Fibroblast of lung (primary cell): ENCODE data around the gene FCRLA. TPM values are rescaled to one million over a fixed set of nuclear protein-coding genes. Genes with fewer than 3 reads are reported as not detected.

ENCODE experiments used
- DNase-seq, 2 donors: peaks; one replicate each; pipeline versions ENCODE4 v3.0.0 to v3.0.0-alpha.2; 2010; ENCODE audit warnings: low read depth in 2 of 2
- H2AFZ ChIP-seq: 2 replicates; pipeline ENCODE4 v1.5.1; 2012; ENCODE audit warnings: low read length, control low read depth, inconsistent platforms
- H3K27ac ChIP-seq: 2 replicates; pipeline ENCODE4 v1.5.1; 2011; ENCODE audit warnings: low read length, control low read depth; ENCODE audit not compliant: insufficient read depth
- H3K27me3 ChIP-seq: 2 replicates; pipeline ENCODE4 v1.5.1; 2011; ENCODE audit warnings: mild to moderate bottlenecking, low read length; ENCODE audit not compliant: control insufficient read depth, insufficient read depth
- H3K36me3 ChIP-seq: 2 replicates; pipeline ENCODE4 v1.5.1; 2011; ENCODE audit warnings: low read length; ENCODE audit not compliant: control insufficient read depth, insufficient read depth
- H3K4me1 ChIP-seq: 2 replicates; pipeline ENCODE4 v1.5.1; 2011; ENCODE audit warnings: low read length; ENCODE audit not compliant: control insufficient read depth, insufficient read depth; ENCODE audit errors: extremely low read depth
- H3K4me2 ChIP-seq: 2 replicates; pipeline ENCODE4 v1.5.1; 2011; ENCODE audit warnings: low read length, control low read depth; ENCODE audit not compliant: insufficient read depth; ENCODE audit errors: extremely low read depth
- H3K4me3 ChIP-seq, 4 experiments: fragments of 200-600 bp in 1 of 4; sonication (generic) in 1 of 4; replicated peaks in 1 of 4; 2 replicates each; pipeline ENCODE4 v1.5.1; 2011 to 2016; ENCODE audit warnings: low read length in 4 of 4, low read depth in 3 of 4, mild to moderate bottlenecking in 3 of 4, control low read depth in 2 of 4, inconsistent platforms in 1 of 4, mixed read lengths in 1 of 4; ENCODE audit not compliant: insufficient read depth in 1 of 4; ENCODE audit errors: control extremely low read depth in 1 of 4
- H3K79me2 ChIP-seq: 2 replicates; pipeline ENCODE4 v1.5.1; 2012; ENCODE audit warnings: mild to moderate bottlenecking, low read length, inconsistent platforms; ENCODE audit not compliant: control insufficient read depth, insufficient read depth
- H3K9ac ChIP-seq: 2 replicates; pipeline ENCODE4 v1.5.1; 2011; ENCODE audit warnings: mild to moderate bottlenecking, low read length, control low read depth; ENCODE audit not compliant: insufficient read depth
- H3K9me3 ChIP-seq: 2 replicates; pipeline ENCODE4 v1.5.1; 2012; ENCODE audit warnings: low read depth, low read length; ENCODE audit not compliant: control insufficient read depth, insufficient read depth
- H4K20me1 ChIP-seq: 2 replicates; pipeline ENCODE4 v1.5.1; 2011; ENCODE audit warnings: low read length; ENCODE audit not compliant: control insufficient read depth, insufficient read depth; ENCODE audit errors: extremely low read depth
- EZH2 ChIP-seq: IDR thresholded peaks from 2 replicates; pipeline ENCODE4 v1.5.1; 2012; ENCODE audit warnings: low read length, control low read depth, mild to moderate bottlenecking; ENCODE audit errors: missing control alignments
- polyA plus RNA-seq, 2 donors: library from polyadenylated mRNA; depleted of rRNA in 1 of 2; stranded (reverse) in 1 of 2; unstranded in 1 of 2; fragments of >200 nt; gene quantifications; 2 replicates each; pipeline ENCODE4 v1.2.1, GENCODE V29; 2011 to 2012; ENCODE audit warnings: missing spikeins in 1 of 2
- total RNA-seq: library from RNA; depleted of rRNA; stranded (reverse); fragments of >200 nt; gene quantifications from 2 replicates; pipeline ENCODE4 v1.2.1, GENCODE V29; 2014
- TF ChIP-seq, protein P1 (sequence below), 2 donors: IDR thresholded peaks in 1 of 2; conservative IDR thresholded peaks in 1 of 2; 1 replicate in 1 of 2; 2 replicates in 1 of 2; pipeline ENCODE4 v1.5.1; 2011 to 2012; ENCODE audit warnings: low read length in 2 of 2, control low read depth in 1 of 2, inconsistent platforms in 1 of 2, low read depth in 1 of 2, mild to moderate bottlenecking in 1 of 2

FCRLA gene
- total and polyA plus RNA-seq, 2 donors (not counting 1 experiment from before 2014, with no cell fraction given) = 0.17 to 0.56 TPM

DNA sequence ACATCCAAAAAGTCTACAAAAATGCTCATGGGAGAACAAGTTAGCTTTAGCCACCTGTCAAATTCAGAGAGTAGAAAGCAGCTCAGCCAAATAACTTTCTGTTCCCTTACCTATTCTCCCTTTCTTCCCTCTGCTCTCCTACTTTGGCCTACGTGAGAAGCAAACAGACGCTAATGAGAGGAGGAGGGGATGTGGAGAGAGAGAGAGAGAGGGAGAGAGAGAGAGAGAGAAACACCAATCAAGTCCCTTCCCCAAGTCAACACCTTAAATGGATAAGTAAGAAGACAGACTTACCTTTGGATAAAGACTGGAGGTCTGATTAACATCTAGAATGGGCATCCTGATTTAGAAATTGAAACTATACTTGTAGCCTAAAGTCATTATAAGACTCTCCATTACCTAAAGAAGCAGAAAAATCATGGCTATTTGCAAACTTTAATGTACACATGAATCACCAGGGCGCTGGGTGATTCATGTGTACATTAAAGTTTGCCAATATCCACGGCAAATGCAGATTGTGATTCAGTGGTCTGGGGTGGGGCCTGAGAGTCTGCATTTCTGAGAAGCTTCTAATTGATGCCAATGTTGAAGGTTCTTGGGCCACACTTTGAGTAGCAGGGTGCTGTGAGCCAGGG is 29.4 kb downstream of the FCRLA start:
- peak in 1 of 2 donors; percentile 39 for DNase-seq
- H3K4me2 ChIP-seq = peak overlapping the region; percentile 7

DNA sequence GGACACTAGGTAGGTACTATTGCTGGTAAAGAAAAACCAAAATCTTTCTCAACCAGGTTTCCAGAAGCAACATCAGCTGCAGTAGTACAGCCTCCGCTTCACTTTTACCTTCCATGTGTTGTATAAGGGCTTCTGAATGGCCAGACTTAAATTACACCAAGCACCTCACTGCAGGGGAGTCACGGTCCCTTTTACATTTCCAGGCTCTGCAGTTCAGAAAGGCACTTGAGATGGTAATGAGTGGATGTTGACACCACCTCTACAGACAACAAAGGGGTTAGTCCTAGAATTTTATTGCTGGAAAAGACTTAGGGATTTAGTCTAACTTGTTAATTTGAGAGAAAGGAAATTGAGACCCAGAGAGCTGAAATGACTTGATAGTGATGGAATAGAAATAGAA is 30.6 kb downstream of the FCRLA start:
- Histone ChIP-seq H2AFZ (no peak overlapping the region), H3K79me2 (no peaks in the 10 kb centered on the region), H3K27me3 (no peaks in the 10 kb centered on the region), H3K4me3 (no peak overlapping the region), H3K9me3 (no peaks in the 10 kb centered on the region), H3K27ac (no peak overlapping the region), H3K4me2 (no peak overlapping the region), H4K20me1 (no peaks in the 10 kb centered on the region), H3K4me1 (peaks cover 5% of the 10 kb centered on the region), H3K9ac (no peak overlapping the region), H3K36me3 (no peaks in the 10 kb centered on the region)
- no peak for DNase-seq
- TF ChIP-seq, protein P1, sequence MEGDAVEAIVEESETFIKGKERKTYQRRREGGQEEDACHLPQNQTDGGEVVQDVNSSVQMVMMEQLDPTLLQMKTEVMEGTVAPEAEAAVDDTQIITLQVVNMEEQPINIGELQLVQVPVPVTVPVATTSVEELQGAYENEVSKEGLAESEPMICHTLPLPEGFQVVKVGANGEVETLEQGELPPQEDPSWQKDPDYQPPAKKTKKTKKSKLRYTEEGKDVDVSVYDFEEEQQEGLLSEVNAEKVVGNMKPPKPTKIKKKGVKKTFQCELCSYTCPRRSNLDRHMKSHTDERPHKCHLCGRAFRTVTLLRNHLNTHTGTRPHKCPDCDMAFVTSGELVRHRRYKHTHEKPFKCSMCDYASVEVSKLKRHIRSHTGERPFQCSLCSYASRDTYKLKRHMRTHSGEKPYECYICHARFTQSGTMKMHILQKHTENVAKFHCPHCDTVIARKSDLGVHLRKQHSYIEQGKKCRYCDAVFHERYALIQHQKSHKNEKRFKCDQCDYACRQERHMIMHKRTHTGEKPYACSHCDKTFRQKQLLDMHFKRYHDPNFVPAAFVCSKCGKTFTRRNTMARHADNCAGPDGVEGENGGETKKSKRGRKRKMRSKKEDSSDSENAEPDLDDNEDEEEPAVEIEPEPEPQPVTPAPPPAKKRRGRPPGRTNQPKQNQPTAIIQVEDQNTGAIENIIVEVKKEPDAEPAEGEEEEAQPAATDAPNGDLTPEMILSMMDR (conservative IDR thresholded peaks at IDR 0.05 in 1 of 2, IDR thresholded peaks at IDR 0.05 in 1 of 2; ENCODE audit: low read depth in 1 of 2, low read length in 2 of 2) = no peak
- no peak for TF ChIP-seq EZH2

More for the DNA sequence above, 29.4 kb downstream of the FCRLA start:
- Histone ChIP-seq H3K27me3 (no peaks in the 10 kb centered on the region), H3K4me3 (no peak overlapping the region), H4K20me1 (no peaks in the 10 kb centered on the region), H2AFZ (peak overlapping the region; percentile 4), H3K79me2 (no peaks in the 10 kb centered on the region), H3K4me1 (peaks cover 5% of the 10 kb centered on the region), H3K9ac (no peak overlapping the region), H3K36me3 (no peaks in the 10 kb centered on the region), H3K27ac (no peak overlapping the region), H3K9me3 (no peaks in the 10 kb centered on the region)
- TF ChIP-seq, protein P1 (conservative IDR thresholded peaks at IDR 0.05 in 1 of 2, IDR thresholded peaks at IDR 0.05 in 1 of 2; ENCODE audit: low read depth in 1 of 2, low read length in 2 of 2) = no peak
- no peak for TF ChIP-seq EZH2

DNA sequence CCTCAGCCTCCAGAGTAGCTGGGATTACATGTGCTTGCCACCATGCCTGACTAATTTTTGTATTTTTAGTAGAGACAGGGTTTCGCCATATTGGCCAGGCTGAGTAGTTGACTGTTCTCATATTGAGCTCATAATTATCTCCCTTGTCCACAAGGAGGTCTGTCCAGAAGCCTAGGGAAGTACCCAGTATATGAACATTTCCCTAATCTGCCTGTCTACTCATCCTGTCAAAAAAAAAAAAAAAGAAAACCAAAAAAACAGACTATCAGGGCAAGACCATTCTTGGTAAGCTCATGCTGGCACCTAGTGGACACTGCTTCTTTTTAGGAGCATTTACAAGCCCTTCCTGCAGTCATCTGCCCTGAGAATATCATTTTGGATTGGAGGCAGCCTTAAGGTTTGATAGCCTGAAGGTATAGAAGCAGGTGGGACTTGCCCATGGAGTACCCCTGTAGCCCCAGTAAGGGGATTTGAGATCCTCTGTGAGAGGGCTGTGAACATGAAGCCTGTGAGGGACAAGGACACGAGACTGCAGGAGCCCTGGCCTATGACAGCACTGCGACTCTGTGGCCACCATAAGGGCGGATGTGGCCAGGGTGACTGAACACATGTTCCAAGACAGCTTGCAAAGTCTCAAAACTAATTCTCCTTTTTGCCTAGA is 31.7 kb downstream of the FCRLA start:
- Histone ChIP-seq H3K27ac (no peak overlapping the region), H3K36me3 (no peaks in the 10 kb centered on the region), H3K9ac (no peak overlapping the region), H3K27me3 (no peaks in the 10 kb centered on the region), H3K9me3 (no peaks in the 10 kb centered on the region), H3K4me1 (peaks cover 3% of the 10 kb centered on the region), H4K20me1 (no peaks in the 10 kb centered on the region), H2AFZ (no peak overlapping the region), H3K4me2 (no peak overlapping the region), H3K79me2 (no peaks in the 10 kb centered on the region), H3K4me3 (no peak overlapping the region)
- no peak for TF ChIP-seq EZH2
- TF ChIP-seq, protein P1 (conservative IDR thresholded peaks at IDR 0.05 in 1 of 2, IDR thresholded peaks at IDR 0.05 in 1 of 2; ENCODE audit: low read depth in 1 of 2, low read length in 2 of 2) = peak; percentile 54 to 67
- DNase-seq = peak; percentile 74 to 84
